Measurements from ENCODE around the gene SV2C. TPM values are rescaled to one million over a fixed set of nuclear protein-coding genes. Genes with fewer than 3 reads are reported as not detected.
"Not testable (repeated sequence)": the region's sequence is repeated elsewhere in the genome, so short reads cannot be mapped to it uniquely, and the experiment has no call there.

SV2C gene
- total and polyA plus RNA-seq, 4 experiments from 2014 or later = 0.02 TPM; not detected in 3

DNA sequence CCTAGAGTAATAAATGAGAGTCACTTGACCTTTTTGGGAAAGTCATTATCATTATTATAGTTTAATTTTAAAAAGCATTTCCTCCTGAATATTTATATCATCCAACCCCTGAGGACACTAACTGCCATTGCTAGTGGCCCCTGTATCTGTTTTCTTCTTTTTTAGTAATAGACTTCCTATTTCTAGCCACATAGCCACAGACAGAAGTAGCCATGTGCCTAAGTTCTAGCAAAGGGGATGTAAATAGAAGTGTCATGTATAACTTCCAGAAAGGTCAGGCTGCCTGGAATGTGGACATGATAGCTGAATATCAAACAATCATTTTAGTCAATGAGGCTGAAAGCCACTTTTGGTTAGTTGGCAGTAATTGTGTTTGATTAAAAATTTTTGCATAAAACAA, 282.4 kb downstream of the SV2C start:
- H3K27ac ChIP-seq (ENCODE audit: low read depth, low read length) = no peak overlapping the region
- no peaks in the 10 kb centered on the region for H3K27me3 ChIP-seq (ENCODE audit: insufficient read depth, low read length)
- H3K27me3 Mint-ChIP-seq = no peaks in the 10 kb centered on the region
- H3K9me3 Mint-ChIP-seq = peaks cover 0 to 1% (median 0%) of the 10 kb centered on the region in 8 donors
- ChIA-PET CTCF (ENCODE audit: partially characterized antibody) (no interaction called here), POLR2A (ENCODE audit: partially characterized antibody) (no interaction called here)
- H3K36me3 ChIP-seq (ENCODE audit: insufficient read depth, low read length) = no peaks in the 10 kb centered on the region
- DNase-seq = no peak
- intact Hi-C loops (cut with micrococcal nuclease) = no loop called here
- peaks cover 1 to 5% (median 4%) of the 10 kb centered on the region in 4 donors for H3K4me1 Mint-ChIP-seq
- no peaks in the 10 kb centered on the region for H3K9me3 ChIP-seq (ENCODE audit: control insufficient read depth in 1 of 2, low read length in 2 of 2)
- no peaks in the 10 kb centered on the region for H3K36me3 Mint-ChIP-seq
- no peak overlapping the region for H3K4me3 Mint-ChIP-seq
- H3K4me1 ChIP-seq (ENCODE audit: insufficient read depth, low read length) = no peaks in the 10 kb centered on the region
- no peak overlapping the region for H3K27ac Mint-ChIP-seq
- no peak overlapping the region for H3K4me3 ChIP-seq (ENCODE audit: low read length in 2 of 2)

DNA sequence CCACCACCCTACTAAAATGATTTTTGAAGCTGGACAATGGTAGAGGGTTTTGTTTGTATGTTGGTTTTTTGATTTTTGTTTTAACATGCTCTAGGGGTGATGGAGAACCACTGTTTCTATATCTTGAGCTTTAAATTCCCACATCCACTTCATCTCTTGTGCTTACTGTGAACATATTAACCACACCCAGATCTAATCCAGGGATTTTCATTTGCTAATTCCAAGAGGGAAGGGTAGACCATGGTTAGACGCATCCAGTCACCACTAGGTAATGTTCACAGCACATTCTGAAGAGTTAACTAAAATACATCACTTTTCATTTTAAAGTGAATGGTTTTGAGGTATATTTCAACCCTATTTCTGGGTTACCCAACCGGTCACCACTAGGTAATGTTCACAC, 283.4 kb downstream of the SV2C start:
- no peaks in the 10 kb centered on the region for H3K4me1 ChIP-seq (ENCODE audit: insufficient read depth, low read length)
- no peak overlapping the region for H3K4me3 ChIP-seq (ENCODE audit: low read length in 2 of 2)
- H3K9me3 ChIP-seq (ENCODE audit: control insufficient read depth in 1 of 2, low read length in 2 of 2) = no peaks in the 10 kb centered on the region
- H3K27me3 Mint-ChIP-seq = no peaks in the 10 kb centered on the region
- no peak overlapping the region for H3K27ac Mint-ChIP-seq
- peaks cover 1 to 5% (median 4%) of the 10 kb centered on the region in 4 donors for H3K4me1 Mint-ChIP-seq
- ChIA-PET POLR2A (ENCODE audit: partially characterized antibody) (no interaction called here), CTCF (ENCODE audit: partially characterized antibody) (no interaction called here)
- H3K36me3 ChIP-seq (ENCODE audit: insufficient read depth, low read length) = no peaks in the 10 kb centered on the region
- H3K27me3 ChIP-seq (ENCODE audit: insufficient read depth, low read length) = no peaks in the 10 kb centered on the region
- DNase-seq = no peak
- no peaks in the 10 kb centered on the region for H3K36me3 Mint-ChIP-seq
- H3K9me3 Mint-ChIP-seq = peaks cover 0 to 1% (median 0%) of the 10 kb centered on the region in 8 donors
- H3K4me3 Mint-ChIP-seq = no peak overlapping the region
- no peak overlapping the region for H3K27ac ChIP-seq (ENCODE audit: low read depth, low read length)
- intact Hi-C loops (cut with micrococcal nuclease) = no loop called here

DNA sequence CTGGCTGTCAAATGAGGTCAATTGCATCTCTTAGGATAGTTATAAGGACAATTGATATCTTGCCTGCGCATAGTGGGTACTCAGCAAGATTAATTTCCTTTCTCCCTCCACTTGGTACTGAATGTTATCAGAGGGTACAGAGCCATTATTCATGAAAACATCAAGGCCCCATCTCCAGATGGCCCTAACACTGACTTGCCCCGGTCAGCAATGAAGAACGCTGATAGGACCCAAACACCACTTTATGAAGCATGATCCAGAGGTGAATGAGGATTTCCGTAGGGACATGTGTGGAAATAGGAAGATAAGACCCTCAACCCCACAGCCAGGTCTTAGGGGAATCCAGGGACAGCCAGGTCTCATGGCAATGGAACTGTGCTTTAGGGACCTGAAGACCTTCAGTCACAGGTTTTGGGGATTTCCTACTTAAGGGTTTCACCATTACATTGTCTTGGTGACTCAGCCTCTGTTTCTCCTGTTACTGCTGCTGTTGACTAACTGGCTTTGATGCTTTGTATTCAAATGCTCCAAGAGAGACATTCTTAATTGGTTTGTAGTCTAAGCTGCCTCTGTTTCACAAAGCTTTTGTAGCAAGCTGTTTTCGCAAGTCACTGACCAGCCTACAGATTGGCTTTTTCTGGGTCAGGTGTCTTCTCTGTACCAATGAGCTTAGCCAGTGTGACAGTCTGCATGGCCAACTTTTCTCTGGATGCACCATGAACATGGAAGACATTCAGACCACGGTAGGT, 284.6 kb downstream of the SV2C start:
- Mint-ChIP-seq H3K36me3 (no peaks in the 10 kb centered on the region), H3K27ac (peak overlapping the region in 1 of 7 donors; percentile 71), H3K4me3 (no peak overlapping the region), H3K4me1 (peaks cover 1 to 5% (median 4%) of the 10 kb centered on the region in 4 donors), H3K9me3 (peaks cover 0 to 1% (median 0%) of the 10 kb centered on the region in 8 donors), H3K27me3 (no peaks in the 10 kb centered on the region)
- intact Hi-C loops (cut with micrococcal nuclease) = no loop called here
- Histone ChIP-seq H3K4me1 (ENCODE audit: insufficient read depth, low read length) (no peaks in the 10 kb centered on the region), H3K27me3 (ENCODE audit: insufficient read depth, low read length) (no peaks in the 10 kb centered on the region), H3K36me3 (ENCODE audit: insufficient read depth, low read length) (no peaks in the 10 kb centered on the region), H3K9me3 (ENCODE audit: control insufficient read depth in 1 of 2, low read length in 2 of 2) (no peaks in the 10 kb centered on the region), H3K4me3 (ENCODE audit: low read length in 2 of 2) (no peak overlapping the region), H3K27ac (ENCODE audit: low read depth, low read length) (no peak overlapping the region)
- no peak for DNase-seq
- CTCF ChIA-PET (ENCODE audit: partially characterized antibody) = interaction anchor here (1.3 kb wide), 1 partner anchor 13 kb away, joined by 4 read pairs; no protein-coding TSS in a partner anchor
- POLR2A ChIA-PET (ENCODE audit: partially characterized antibody) = no interaction called here

DNA sequence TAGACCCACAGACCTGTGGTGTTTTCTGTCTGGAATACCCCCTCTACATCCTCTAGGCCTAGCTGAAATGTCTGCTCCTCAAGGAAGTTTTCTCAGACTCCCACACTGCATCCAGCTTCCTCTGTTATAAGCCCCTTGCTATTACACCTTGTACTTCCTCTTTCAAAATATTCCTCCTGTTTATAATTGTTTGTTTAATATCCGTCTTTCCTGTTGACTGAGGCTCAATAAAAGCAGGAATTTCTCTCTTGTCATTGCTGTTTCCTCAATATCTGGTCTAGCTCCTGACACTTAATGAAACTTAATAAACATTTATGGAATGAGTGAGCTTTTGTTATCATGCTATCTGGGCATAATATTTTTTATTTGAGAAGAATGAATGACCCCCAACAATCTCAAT, 285.8 kb downstream of the SV2C start:
- DNase-seq = no peak
- Mint-ChIP-seq H3K4me3 (no peak overlapping the region), H3K27me3 (no peaks in the 10 kb centered on the region), H3K4me1 (peaks cover 1 to 5% (median 2%) of the 10 kb centered on the region in 4 donors), H3K36me3 (no peaks in the 10 kb centered on the region), H3K27ac (peak overlapping the region in 1 of 7 donors; percentile 75), H3K9me3 (peaks cover 0 to 5% (median 0%) of the 10 kb centered on the region in 8 donors)
- H3K4me3 ChIP-seq (ENCODE audit: low read length in 2 of 2) = no peak overlapping the region
- no peaks in the 10 kb centered on the region for H3K27me3 ChIP-seq (ENCODE audit: insufficient read depth, low read length)
- H3K4me1 ChIP-seq (ENCODE audit: insufficient read depth, low read length) = no peaks in the 10 kb centered on the region
- ChIA-PET CTCF (ENCODE audit: partially characterized antibody) (interaction anchor here (0.9 to 1.3 kb wide), 2 partner anchors 12 to 18 kb away, joined by 3 to 4 read pairs; no protein-coding TSS in a partner anchor), POLR2A (ENCODE audit: partially characterized antibody) (interaction anchor here (0.6 to 0.7 kb wide), 2 partner anchors 26 to 269 kb away, joined by 3 read pairs; no protein-coding TSS in a partner anchor)
- H3K27ac ChIP-seq (ENCODE audit: low read depth, low read length) = no peak overlapping the region
- no peaks in the 10 kb centered on the region for H3K36me3 ChIP-seq (ENCODE audit: insufficient read depth, low read length)
- intact Hi-C loops (cut with micrococcal nuclease) = no loop called here
- H3K9me3 ChIP-seq (ENCODE audit: control insufficient read depth in 1 of 2, low read length in 2 of 2) = no peaks in the 10 kb centered on the region

DNA sequence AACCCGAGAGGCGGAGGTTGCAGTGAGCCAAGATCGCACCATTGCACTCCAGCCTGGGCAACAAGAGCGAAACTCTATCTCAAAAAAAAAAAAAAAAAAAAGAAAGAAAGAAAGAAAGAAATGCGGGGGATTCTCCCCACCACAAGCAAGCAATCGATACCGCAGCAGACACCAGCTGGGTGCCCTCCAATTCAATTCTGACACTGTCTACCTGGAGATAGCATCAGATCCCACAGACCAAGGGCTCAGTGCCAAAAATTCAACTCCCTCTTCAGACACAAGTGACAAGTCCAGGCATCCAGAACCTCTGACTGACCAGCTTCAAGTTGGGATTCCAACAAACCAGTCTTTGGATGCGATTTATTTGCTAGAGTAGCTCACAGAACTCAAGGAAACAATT, 286.5 kb downstream of the SV2C start:
- intact Hi-C loops (cut with micrococcal nuclease); H3K27ac Mint-ChIP-seq; H3K4me1 Mint-ChIP-seq; H3K36me3 Mint-ChIP-seq; H3K4me3 Mint-ChIP-seq; H3K4me1 ChIP-seq (ENCODE audit: insufficient read depth, low read length); H3K9me3 ChIP-seq (ENCODE audit: control insufficient read depth in 1 of 2, low read length in 2 of 2); DNase-seq; H3K27me3 Mint-ChIP-seq; H3K36me3 ChIP-seq (ENCODE audit: insufficient read depth, low read length); CTCF ChIA-PET (ENCODE audit: partially characterized antibody); H3K27ac ChIP-seq (ENCODE audit: low read depth, low read length); H3K4me3 ChIP-seq (ENCODE audit: low read length in 2 of 2); H3K9me3 Mint-ChIP-seq; H3K27me3 ChIP-seq (ENCODE audit: insufficient read depth, low read length): not testable (repeated sequence)
- POLR2A ChIA-PET (ENCODE audit: partially characterized antibody) = interaction anchor here (0.7 to 1.0 kb wide), 2 partner anchors 25 to 33 kb away, joined by 3 to 4 read pairs; partner anchors contain the start of gene IQGAP2

DNA sequence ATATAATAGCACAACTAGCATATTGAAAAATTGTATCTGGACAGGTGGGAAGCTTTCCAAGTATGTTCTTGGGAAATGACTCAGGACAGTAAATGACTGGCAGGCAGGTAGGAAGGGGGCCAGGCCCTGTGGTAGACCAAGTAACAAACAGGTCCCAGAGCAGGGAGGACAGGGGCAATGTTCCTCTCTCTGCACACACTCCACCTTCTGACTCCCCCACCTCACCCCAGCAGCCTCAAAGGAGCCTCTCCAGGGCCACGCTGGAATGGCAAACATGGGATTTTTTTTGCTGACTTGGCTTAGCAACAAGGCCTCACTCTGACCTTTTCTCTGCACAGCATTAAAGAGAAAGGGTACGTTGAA, 288.8 kb downstream of the SV2C start:
- Histone ChIP-seq H3K36me3 (ENCODE audit: insufficient read depth, low read length) (no peaks in the 10 kb centered on the region), H3K27me3 (ENCODE audit: insufficient read depth, low read length) (no peaks in the 10 kb centered on the region), H3K9me3 (ENCODE audit: control insufficient read depth in 1 of 2, low read length in 2 of 2) (no peaks in the 10 kb centered on the region), H3K27ac (ENCODE audit: low read depth, low read length) (no peak overlapping the region), H3K4me3 (ENCODE audit: low read length in 2 of 2) (no peak overlapping the region), H3K4me1 (ENCODE audit: insufficient read depth, low read length) (no peaks in the 10 kb centered on the region)
- peaks cover 0 to 5% (median 0%) of the 10 kb centered on the region in 8 donors for H3K9me3 Mint-ChIP-seq
- H3K4me1 Mint-ChIP-seq = peaks cover 0 to 5% (median 4%) of the 10 kb centered on the region in 4 donors
- intact Hi-C loops (cut with micrococcal nuclease) = no loop called here
- no peak overlapping the region for H3K27ac Mint-ChIP-seq
- ChIA-PET POLR2A (ENCODE audit: partially characterized antibody) (no interaction called here), CTCF (ENCODE audit: partially characterized antibody) (no interaction called here)
- no peaks in the 10 kb centered on the region for H3K36me3 Mint-ChIP-seq
- H3K4me3 Mint-ChIP-seq = no peak overlapping the region
- H3K27me3 Mint-ChIP-seq = no peaks in the 10 kb centered on the region
- no peak for DNase-seq

DNA sequence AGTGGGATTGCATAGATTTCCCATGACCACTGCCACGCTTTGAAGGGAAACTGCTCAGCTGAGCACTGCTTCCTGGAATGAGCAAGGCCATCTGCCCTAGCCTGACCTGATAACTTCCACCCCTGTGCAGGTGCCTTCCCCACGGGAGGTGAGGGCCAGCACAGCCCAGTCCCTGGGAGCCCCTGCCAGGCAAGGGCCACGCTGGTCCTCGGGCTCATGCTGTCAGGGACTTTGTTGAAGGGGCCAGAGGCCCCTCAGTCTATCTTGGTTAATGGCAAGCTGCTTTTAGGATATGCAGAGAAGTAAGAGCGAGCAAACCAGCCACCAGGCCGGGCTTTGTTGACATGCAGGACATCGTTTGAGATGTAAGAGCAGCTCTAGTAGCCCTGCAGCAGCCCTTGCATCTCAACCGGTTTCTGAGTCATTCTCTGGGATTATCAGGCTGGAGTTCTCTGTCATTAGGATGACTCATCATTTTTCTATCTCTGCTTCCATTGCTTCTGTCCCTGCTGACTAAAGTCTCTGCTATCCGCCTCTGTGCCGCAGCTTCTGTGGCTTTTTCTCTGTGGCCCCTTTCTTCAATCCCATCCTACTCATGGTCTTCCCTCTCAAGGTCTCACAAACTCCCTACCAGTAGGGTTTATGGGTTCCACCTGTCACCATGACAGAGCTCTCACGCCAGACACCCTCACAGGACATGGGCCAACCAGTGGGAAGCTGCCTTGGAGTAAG, 289.3 kb downstream of the SV2C start:
- Histone ChIP-seq H3K4me3 (ENCODE audit: low read length in 2 of 2) (no peak overlapping the region), H3K27me3 (ENCODE audit: insufficient read depth, low read length) (no peaks in the 10 kb centered on the region), H3K4me1 (ENCODE audit: insufficient read depth, low read length) (no peaks in the 10 kb centered on the region), H3K36me3 (ENCODE audit: insufficient read depth, low read length) (no peaks in the 10 kb centered on the region), H3K27ac (ENCODE audit: low read depth, low read length) (no peak overlapping the region), H3K9me3 (ENCODE audit: control insufficient read depth in 1 of 2, low read length in 2 of 2) (no peaks in the 10 kb centered on the region)
- peaks cover 0 to 5% (median 4%) of the 10 kb centered on the region in 4 donors for H3K4me1 Mint-ChIP-seq
- H3K27me3 Mint-ChIP-seq = no peaks in the 10 kb centered on the region
- H3K27ac Mint-ChIP-seq = peak overlapping the region in 3 of 7 donors; percentile 18 to 26 (median 19)
- no peaks in the 10 kb centered on the region for H3K36me3 Mint-ChIP-seq
- peaks cover 0 to 3% (median 0%) of the 10 kb centered on the region in 8 donors for H3K9me3 Mint-ChIP-seq
- POLR2A ChIA-PET (ENCODE audit: partially characterized antibody) = no interaction called here
- CTCF ChIA-PET (ENCODE audit: partially characterized antibody) = interaction anchor here (0.7 to 1.0 kb wide), 2 partner anchors 11 to 41 kb away, joined by 3 read pairs; no protein-coding TSS in a partner anchor
- no peak for DNase-seq
- H3K4me3 Mint-ChIP-seq = no peak overlapping the region
- intact Hi-C loops (cut with micrococcal nuclease) = no loop called here

Measured in CD4-positive, alpha-beta memory T cell (primary cell).